ENCODE data around the gene DMRTA1.

The DMRTA1 gene

GRCh38 chr9:22447618-22448305 is 1.1 kb downstream of the DMRTA1 start:
- TF ChIP-seq GATA2 (IDR thresholded peaks at IDR 0.05; ENCODE audit: low read depth, low read length) = no peak
- TF ChIP-seq GATA3 (IDR thresholded peaks at IDR 0.05; ENCODE audit: low read depth, low read length) = no peak

GRCh38 chr9:22449719-22450118 is 3.1 kb downstream of the DMRTA1 start:
- no peak for TF ChIP-seq GATA3 (IDR thresholded peaks at IDR 0.05; ENCODE audit: low read depth, low read length)
- TF ChIP-seq GATA2 (IDR thresholded peaks at IDR 0.05; ENCODE audit: low read depth, low read length) = no peak

GRCh38 chr9:22452415-22453010 is 5.9 kb downstream of the DMRTA1 start:
- TF ChIP-seq GATA3 (IDR thresholded peaks at IDR 0.05; ENCODE audit: low read depth, low read length) (no peak), GATA2 (IDR thresholded peaks at IDR 0.05; ENCODE audit: low read depth, low read length) (no peak)

GRCh38 chr9:22454016-22454415 is 7.4 kb downstream of the DMRTA1 start:
- TF ChIP-seq GATA3 (IDR thresholded peaks at IDR 0.05; ENCODE audit: low read depth, low read length) (no peak), GATA2 (IDR thresholded peaks at IDR 0.05; ENCODE audit: low read depth, low read length) (no peak)

GRCh38 chr9:22455181-22455580 is 8.6 kb downstream of the DMRTA1 start:
- TF ChIP-seq GATA2 (IDR thresholded peaks at IDR 0.05; ENCODE audit: low read depth, low read length) (no peak; the same call in 1 of the 2 replicates), GATA3 (IDR thresholded peaks at IDR 0.05; ENCODE audit: low read depth, low read length) (no peak)

- no peak for TF ChIP-seq GATA3 (IDR thresholded peaks at IDR 0.05; ENCODE audit: low read depth, low read length)
- no peak for TF ChIP-seq GATA2 (IDR thresholded peaks at IDR 0.05; ENCODE audit: low read depth, low read length)
Measured at GRCh38 chr9:22457448-22457847, 10.8 kb downstream of the DMRTA1 start.

GRCh38 chr9:22463205-22463604 is 16.6 kb downstream of the DMRTA1 start:
- no peak for TF ChIP-seq GATA2 (IDR thresholded peaks at IDR 0.05; ENCODE audit: low read depth, low read length)

GRCh38 chr9:22469928-22470544 is 23.4 kb downstream of the DMRTA1 start:
- TF ChIP-seq GATA3 (IDR thresholded peaks at IDR 0.05; ENCODE audit: low read depth, low read length) (no peak), GATA2 (IDR thresholded peaks at IDR 0.05; ENCODE audit: low read depth, low read length) (no peak)

- TF ChIP-seq GATA3 (IDR thresholded peaks at IDR 0.05; ENCODE audit: low read depth, low read length) = no peak
- no peak for TF ChIP-seq GATA2 (IDR thresholded peaks at IDR 0.05; ENCODE audit: low read depth, low read length)
Measured at GRCh38 chr9:22481566-22481965, 34.9 kb downstream of the DMRTA1 start.

GRCh38 chr9:22483528-22484070 is 37.0 kb downstream of the DMRTA1 start:
- no peak for TF ChIP-seq GATA2 (IDR thresholded peaks at IDR 0.05; ENCODE audit: low read depth, low read length)
